HG02852 (cell line): ENCODE results near the gene OTOP1.
A peak's percentile ranks its signal among the peaks of the same experiment; 100 is the strongest.
"Not testable (repeated sequence)": the region's sequence is repeated elsewhere in the genome, so short reads cannot be mapped to it uniquely, and the experiment has no call there.

ENCODE experiments used
- ATAC-seq: cut with Tn5 transposase; IDR thresholded peaks from one replicate; pipeline ENCODE4 v1.9.1; 2021; ENCODE audit warnings: mild to moderate bottlenecking, moderate library complexity; ENCODE audit not compliant: unreplicated experiment

OTOP1 gene, protein sequence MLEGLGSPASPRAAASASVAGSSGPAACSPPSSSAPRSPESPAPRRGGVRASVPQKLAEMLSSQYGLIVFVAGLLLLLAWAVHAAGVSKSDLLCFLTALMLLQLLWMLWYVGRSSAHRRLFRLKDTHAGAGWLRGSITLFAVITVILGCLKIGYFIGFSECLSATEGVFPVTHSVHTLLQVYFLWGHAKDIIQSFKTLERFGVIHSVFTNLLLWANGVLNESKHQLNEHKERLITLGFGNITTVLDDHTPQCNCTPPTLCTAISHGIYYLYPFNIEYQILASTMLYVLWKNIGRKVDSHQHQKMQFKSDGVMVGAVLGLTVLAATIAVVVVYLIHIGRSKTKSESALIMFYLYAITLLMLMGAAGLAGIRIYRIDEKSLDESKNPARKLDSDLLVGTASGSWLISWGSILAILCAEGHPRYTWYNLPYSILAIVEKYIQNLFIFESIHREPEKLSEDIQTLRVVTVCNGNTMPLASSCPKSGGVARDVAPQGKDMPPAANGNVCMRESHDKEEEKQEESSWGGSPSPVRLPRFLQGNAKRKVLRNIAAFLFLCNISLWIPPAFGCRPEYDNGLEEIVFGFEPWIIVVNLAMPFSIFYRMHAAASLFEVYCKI

GRCh38 chr4:4226606-4227438 lies at the start of gene OTOP1:
TSS of gene OTOP1 (minus strand) at chr4:4226929. CDS start at chr4:4226864, 65 bp downstream.
- ATAC-seq, result no peak

- ATAC-seq, result no peak
Observed at GRCh38 chr4:4274226-4274625, 47.5 kb upstream of the OTOP1 start.

DNA sequence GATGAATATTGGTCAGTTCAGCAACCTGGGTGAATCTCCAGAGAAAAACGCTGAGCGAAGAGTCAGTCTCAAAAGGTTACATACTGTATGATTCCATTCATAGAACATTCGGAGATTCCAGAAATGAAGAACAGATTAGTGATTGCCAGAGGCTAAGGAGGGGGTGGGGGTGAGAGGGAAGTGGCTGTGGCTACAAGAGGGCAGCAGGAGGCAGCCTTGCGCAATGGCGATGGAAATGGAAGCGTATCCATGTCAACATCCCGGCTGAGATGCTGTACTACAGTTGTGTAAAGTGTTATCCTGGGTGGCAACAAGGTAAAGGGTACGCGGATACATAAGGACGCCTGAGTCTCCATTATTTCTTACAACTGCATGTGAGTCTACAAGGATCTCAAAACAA lies 45.2 kb upstream of the OTOP1 start:
- no peak for ATAC-seq

DNA sequence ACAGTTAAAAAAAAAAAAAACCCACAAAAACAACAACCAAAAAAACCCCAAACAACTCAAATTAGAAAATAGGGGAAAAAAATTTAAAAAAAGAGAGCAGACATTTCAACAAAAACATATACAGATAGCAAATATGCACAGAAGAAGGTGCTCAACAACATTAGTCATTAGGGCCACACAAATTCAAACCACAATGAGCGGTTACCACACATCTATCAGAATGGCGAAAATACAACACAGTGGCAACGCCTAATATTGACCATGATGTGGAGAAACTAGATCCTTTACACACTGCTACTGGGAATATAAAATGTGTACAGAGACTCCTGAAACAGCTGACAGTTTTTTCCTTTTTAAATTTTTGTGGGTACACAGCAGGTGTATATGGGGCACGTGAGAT lies 43.8 kb upstream of the OTOP1 start:
- ATAC-seq, result no peak

DNA sequence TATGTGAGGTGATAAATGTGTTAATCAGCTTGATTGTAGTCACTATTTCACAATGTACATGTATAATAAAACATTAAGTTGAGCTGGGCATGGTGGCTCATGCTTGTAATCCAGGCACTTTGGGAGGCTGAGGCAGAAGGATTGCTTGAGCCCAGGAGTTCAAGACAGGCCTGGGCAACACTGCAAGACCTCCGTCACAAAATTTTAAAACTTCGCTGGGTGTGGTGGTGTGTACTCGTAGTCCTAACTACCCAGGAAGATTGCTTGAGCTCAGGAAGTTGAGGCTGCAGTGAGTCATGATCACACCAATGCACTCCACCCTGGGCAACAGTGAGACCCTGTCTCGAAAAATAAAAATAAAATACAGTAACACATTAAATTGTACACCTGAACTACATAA lies 43.1 kb upstream of the OTOP1 start:
- ATAC-seq, result no peak

DNA sequence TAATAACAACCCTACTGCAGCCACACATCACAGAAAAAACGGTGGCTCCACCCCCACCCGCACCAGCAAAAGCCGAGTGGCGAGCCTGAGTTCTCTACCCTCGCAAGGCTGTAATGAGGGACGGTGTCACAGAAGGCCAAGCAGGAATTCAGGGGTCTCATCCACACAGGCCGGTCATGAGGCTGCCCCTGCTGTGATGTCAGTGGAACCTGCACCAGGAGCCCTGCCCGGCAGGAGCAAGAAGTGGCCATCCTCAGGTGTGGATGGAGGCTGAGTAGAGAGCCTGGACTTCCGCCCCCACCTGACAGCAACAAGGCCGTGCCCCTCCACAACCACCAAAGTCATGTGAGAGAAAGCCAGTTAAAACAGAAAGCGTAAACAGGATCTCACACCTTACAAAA lies 42.6 kb upstream of the OTOP1 start:
- no peak for ATAC-seq

DNA sequence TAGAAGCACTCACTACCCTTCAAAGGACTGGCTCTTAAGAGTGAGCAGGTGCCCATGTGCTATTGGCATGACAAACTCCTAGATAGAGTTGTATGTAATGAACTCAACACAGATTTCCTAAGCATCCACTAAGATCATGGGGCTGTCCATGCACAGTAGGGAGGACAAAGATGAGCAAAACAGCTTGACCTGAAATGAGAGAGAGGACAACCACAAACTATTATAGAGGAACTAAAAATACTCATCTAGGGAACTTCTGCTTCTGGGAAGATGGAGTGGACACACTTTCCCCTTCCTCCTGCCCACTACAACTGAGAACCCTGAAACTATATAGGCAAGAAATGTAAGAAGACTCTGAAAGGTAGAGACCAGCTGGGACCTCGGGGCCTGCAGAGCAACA lies 42.0 kb upstream of the OTOP1 start:
- ATAC-seq, result no peak

DNA sequence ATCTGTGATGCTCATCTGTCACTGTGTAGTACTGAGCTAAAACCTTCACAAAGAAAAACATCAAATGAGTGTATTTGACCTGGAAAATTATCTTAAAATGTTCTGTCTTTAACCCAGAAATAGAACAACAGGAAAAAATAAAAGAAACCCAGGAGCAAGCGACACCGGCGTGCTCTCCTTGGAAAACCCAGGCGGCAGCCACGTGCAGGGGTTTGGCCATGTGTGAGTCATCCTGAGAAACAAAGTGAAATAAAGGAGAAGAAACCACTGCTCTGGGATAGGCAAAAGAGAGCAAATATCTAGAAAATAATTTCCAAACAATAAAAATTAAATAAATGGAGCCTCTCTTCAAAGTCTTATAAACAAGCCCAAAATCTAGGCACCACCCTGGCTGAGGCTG lies 41.3 kb upstream of the OTOP1 start:
- ATAC-seq, result no peak

DNA sequence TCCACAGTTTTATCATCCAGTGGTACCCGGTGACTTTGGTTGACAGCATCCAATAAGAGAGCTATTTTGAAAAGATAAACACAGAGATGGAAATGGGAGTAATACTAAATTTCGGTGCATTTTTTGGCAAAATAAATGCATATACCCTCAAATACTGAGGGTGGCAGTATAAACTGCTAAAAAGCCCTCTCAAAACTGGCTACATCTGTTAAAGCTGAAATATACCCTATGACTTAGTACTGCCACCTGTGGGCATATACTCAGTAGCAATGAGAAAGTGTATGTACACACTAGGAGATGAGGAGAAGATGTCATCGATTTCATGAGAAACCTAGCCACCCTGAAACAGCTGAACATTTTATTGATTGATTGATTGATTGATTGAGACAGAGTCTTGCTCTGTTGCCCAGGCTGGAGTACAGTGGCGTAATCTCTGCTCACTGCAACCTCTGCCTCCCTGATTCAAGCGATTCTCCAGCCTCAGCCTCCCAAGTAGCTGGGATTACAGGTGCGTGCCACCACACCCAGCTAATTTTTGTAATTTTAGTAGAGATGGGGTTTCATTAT lies 33.5 kb upstream of the OTOP1 start:
- no peak for ATAC-seq

DNA sequence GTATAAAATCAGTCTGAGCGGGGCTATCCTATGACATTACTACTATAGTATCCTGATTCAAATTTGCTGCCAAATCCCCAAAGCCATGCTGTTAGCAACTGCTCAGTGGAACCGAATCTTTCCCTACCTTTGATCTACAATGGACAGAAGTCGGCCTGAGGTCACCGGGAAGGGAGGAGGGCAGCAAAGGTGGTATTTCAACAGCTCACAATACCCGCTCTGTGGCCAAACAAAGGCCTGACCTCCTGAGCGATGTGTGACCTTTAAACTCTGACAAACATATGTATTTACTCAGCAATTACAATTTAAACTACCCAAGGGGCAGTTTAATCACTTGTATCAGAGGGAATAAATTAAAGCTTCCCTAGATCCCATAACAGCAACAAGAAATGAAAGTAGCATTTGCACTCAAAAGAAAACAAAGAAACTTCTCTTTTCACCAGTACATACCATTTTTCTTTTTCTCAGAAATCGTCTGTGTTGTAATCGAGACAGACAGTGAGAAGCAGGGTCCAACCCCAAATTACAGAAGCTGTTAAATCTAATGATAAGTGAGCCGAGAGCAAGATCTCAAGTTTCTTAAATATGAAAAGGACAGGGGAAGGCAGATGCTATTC lies 32.9 kb upstream of the OTOP1 start:
- no peak for ATAC-seq

GRCh38 chr4:4257705-4258104 lies 31.0 kb upstream of the OTOP1 start:
- ATAC-seq, result not testable (repeated sequence)

DNA sequence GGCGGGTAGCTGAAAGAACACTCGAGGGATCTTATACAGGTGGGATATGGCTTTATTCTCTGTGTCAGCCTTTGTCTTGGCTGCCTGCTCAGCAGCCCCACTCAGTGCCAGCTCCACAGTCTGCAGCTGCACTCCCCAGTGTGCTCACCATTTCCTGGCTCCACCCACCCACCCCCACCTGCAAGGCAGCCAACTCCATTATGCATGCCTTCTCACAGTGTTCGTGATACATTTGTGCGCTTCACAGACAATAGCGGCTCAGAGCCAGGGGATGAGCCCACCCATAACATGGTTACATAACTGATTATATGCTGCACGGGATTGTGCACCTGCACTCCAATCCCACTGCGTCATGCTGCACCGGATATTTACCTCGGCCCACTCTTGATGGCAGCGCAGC lies 30.1 kb upstream of the OTOP1 start:
- no peak for ATAC-seq

DNA sequence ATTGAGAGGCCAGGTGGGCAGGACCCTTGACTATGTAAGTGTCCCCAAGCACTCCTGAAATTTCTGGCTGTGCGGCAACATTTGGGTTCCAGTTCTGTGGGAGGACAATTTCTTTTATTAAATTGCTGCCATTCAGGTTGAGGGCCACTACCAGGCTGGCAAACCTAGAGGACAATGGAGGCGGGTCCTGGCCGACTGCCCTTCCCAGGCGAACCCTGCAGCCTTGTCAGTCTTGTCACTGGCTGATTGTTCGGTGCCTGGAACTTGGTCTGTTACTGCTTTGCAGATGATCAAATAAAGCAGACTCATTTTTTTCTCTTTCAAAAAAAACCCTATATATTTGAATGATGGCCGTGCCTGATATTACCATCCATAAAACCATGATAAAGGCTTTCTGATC lies 27.9 kb upstream of the OTOP1 start:
- no peak for ATAC-seq

DNA sequence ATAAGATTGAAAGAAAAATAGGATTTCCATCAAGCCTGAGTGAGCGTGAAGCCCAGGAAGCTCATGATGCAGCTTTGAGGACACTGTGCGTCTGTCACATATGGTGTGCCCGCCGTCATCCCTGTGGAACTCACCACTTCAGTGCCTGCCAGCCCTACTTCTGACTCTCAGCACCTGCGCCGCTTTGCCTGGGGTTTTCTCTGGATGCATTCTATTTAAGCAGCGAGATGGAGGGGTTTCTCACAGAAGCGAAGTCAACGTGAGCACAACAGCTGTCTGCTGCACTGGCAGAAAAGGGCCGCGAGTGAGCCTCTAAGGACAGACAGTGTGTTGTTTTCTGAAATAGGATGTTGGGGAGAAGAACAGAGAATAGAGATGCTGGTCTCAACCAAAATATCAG lies 27.5 kb upstream of the OTOP1 start:
- no peak for ATAC-seq

DNA sequence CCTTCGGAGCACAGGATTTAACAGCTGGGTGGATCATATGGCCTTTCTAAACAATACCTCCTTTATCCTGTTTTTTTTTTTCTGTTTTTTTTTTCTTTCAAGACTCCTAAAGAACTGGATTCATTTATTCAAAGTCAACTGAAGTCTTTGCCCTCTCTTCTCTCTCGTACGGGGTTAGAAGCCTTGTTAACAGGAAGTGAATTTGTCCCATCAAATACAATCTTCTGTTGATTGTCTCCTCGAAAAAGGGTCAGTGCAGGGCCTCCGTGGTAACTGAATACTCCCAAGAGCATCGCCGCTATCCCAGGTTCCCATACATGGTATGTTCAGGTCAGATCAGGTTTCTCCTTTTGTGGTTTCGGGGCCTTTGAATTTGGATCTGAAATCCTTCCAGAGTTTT lies 23.1 kb upstream of the OTOP1 start:
- no peak for ATAC-seq

- not testable (repeated sequence) for ATAC-seq
Observed at GRCh38 chr4:4249342-4249741, 22.6 kb upstream of the OTOP1 start.

- no peak for ATAC-seq
Observed at GRCh38 chr4:4248885-4249203, 22.1 kb upstream of the OTOP1 start.

DNA sequence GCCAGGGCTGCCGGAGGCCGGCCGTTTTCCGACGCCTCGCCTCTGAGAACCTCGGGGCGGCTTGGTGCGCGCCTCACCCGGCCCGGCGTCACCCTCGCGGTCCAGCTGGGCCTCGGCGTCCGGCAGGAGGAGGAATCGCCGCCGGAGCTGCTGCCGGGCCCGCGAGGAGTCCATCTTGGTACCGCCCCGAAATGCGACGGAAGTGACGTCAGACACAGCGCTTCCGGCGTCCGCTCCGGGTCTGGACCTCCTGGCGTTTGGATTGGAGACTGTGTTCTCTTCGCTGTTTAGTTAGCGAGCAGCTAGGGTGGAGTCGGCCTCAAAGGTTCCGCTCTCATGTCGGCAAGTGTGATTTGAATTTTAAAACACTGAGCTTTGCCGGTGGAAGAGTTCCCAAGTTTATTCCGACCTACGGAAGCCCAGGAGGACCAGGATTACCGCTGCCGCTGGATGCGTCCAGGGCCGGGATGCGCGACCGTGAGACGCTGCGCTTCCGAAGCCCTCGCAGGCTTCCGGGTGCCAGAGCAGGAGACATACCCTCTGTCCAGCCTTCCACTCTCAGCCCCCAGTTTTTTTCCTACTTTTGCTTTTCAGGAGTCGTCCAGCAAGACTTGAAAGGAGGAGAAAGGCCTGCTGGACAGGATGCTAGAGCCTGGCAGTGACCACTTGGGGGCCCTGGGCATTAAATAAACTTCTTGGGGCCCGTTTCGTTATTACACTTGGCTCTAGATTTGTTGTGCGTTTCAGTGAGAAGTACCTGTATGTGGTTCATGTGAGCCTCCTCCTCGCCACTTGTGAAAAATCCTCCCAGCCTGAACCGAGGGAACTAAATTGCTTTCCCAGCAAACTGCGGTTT lies 21.5 kb upstream of the OTOP1 start, which contains the start of gene TMEM128:
TMEM128 (minus strand) TSS at position 195 of the 856 bp plus-strand sequence; CDS start at position 174, 21 bp downstream.
- peak; percentile 96 for ATAC-seq

- ATAC-seq, result peak; percentile 16
Observed at GRCh38 chr4:4247696-4248028, 20.9 kb upstream of the OTOP1 start.

DNA sequence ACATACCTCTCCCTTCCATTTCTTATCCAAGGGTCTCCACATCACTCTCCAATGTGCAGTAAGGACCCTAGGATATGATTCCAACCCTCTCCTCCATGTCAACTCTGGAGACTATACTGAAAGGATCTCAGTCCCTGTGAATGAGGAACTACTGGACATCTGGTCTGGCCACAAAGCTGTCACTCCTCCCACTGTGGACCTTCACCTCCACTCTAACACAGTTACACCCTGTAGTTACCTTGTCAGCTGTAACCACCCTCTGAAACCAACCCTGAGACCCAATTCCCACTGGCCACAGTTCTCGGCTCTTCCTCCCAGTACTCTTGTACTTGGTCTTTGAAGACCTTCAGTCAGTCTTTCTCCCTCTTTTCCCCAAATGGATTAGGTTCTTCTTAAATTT lies 18.4 kb upstream of the OTOP1 start:
- ATAC-seq, result no peak
